Endothelial cell of umbilical vein (primary cell): ENCODE measurements around the gene PRDM16. TPM values are rescaled to one million over a fixed set of nuclear protein-coding genes. Genes with fewer than 3 reads are reported as not detected.

ENCODE experiments used
- BruUV-seq: library from RNA; stranded (reverse); fragments of 400-500 nt; replicated peaks from 2 replicates; lab custom pipeline; 2021; lab: Mats Ljungman, UMichigan
- CTCF ChIA-PET: fragments of 300-600, 350-600 bp; sonication (Branson Sonifier 250); formaldehyde crosslinking; loops from one replicate; lab custom pipeline; 2021; ENCODE audit warnings: antibody characterized with exemption, inconsistent platforms; lab: Charles Lee
- POLR2A ChIA-PET: fragments of 300-600, 350-600 bp; sonication (Branson Sonifier 250); formaldehyde crosslinking; loops from one replicate; lab custom pipeline; 2021; ENCODE audit warnings: antibody characterized with exemption, inconsistent platforms; lab: Charles Lee
- DNase-seq: peaks from one replicate; pipeline ENCODE4 v3.0.0-alpha.2; 2011; ENCODE audit warnings: low read depth, low spot score
- FAIRE-seq: peaks from 2 replicates; lab custom pipeline; 2011; peaks lifted over from hg19 to GRCh38; lab: Jason Lieb, UNC
- H2AFZ ChIP-seq: 2 replicates; pipeline ENCODE4 v1.6.0; 2012; ENCODE audit warnings: low read depth, low read length, control low read depth, inconsistent platforms
- H3K27ac ChIP-seq: 2 replicates; pipeline ENCODE4 v1.5.1; 2011; ENCODE audit warnings: low read depth, mild to moderate bottlenecking, control low read depth, low read length, moderate library complexity; ENCODE audit not compliant: insufficient read depth
- H3K27me3 ChIP-seq, 2 experiments: 2 replicates each; pipeline versions ENCODE4 v1.6.0 to v1.6.1; 2011; ENCODE audit warnings: low read length in 2 of 2, mixed read lengths in 1 of 2; ENCODE audit not compliant: control insufficient read depth in 2 of 2, insufficient read depth in 2 of 2
- H3K36me3 ChIP-seq, 2 experiments: 2 replicates in 1 of 2; 3 replicates in 1 of 2; pipeline ENCODE4 v1.5.1; 2011; ENCODE audit warnings: low read length in 2 of 2, mild to moderate bottlenecking in 1 of 2, moderate library complexity in 1 of 2; ENCODE audit not compliant: control insufficient read depth in 2 of 2, insufficient read depth in 2 of 2; ENCODE audit errors: extremely low read depth in 1 of 2
- H3K4me1 ChIP-seq: 3 replicates; pipeline ENCODE4 v1.5.1; 2011; ENCODE audit warnings: mild to moderate bottlenecking, low read length; ENCODE audit not compliant: control insufficient read depth, insufficient read depth; ENCODE audit errors: extremely low read depth
- H3K4me2 ChIP-seq: 2 replicates; pipeline ENCODE4 v1.6.1; 2011; ENCODE audit warnings: low read length, control low read depth, mixed read lengths; ENCODE audit not compliant: insufficient read depth
- H3K4me3 ChIP-seq, 3 experiments: fragments of 200-600 bp in 1 of 3; sonication (generic), shearing (Covaris generic) in 1 of 3; replicated peaks in 1 of 3; 2 replicates each; pipeline ENCODE4 v1.5.1; 2011 to 2016; ENCODE audit warnings: control low read depth in 3 of 3, low read length in 3 of 3, mild to moderate bottlenecking in 2 of 3, inconsistent platforms in 1 of 3, low read depth in 1 of 3, moderate library complexity in 1 of 3; ENCODE audit not compliant: insufficient read depth in 1 of 3
- H3K79me2 ChIP-seq: 2 replicates; pipeline ENCODE4 v1.6.0; 2012; ENCODE audit warnings: low read length, inconsistent platforms; ENCODE audit not compliant: control insufficient read depth, insufficient read depth
- H3K9ac ChIP-seq: replicated peaks from 2 replicates; pipeline ENCODE3; 2011; ENCODE audit warnings: low read length, control low read depth; ENCODE audit not compliant: insufficient read depth; ENCODE audit errors: extremely low read depth
- H3K9me1 ChIP-seq: replicated peaks from 3 replicates; pipeline ENCODE4 v1.6.0; 2011; ENCODE audit warnings: mild to moderate bottlenecking, low read length; ENCODE audit not compliant: control insufficient read depth, insufficient read depth; ENCODE audit errors: extremely low read depth
- H3K9me3 ChIP-seq: replicated peaks from 2 replicates; pipeline ENCODE4 v1.5.1; 2012; ENCODE audit warnings: low read length, inconsistent platforms; ENCODE audit not compliant: control insufficient read depth, insufficient read depth
- H4K20me1 ChIP-seq: replicated peaks from 2 replicates; pipeline ENCODE3; 2011; ENCODE audit warnings: mild to moderate bottlenecking, low read length; ENCODE audit not compliant: control insufficient read depth, insufficient read depth; ENCODE audit errors: extremely low read depth
- CTCF ChIP-seq, 2 donors: IDR thresholded peaks; 1 replicate in 1 of 2; 2 replicates in 1 of 2; pipeline ENCODE4 v1.5.1; 2011; ENCODE audit warnings: low read length in 2 of 2, mild to moderate bottlenecking in 2 of 2, moderate library complexity in 2 of 2, control low read depth in 1 of 2, inconsistent platforms in 1 of 2, low read depth in 1 of 2; ENCODE audit not compliant: insufficient read depth in 1 of 2; ENCODE audit errors: extremely low read depth in 1 of 2
- EZH2 ChIP-seq: IDR thresholded peaks from 2 replicates; pipeline ENCODE4 v1.6.1; 2012; ENCODE audit warnings: borderline replicate concordance, low read depth, mild to moderate bottlenecking, moderate library complexity, low read length, inconsistent platforms; ENCODE audit not compliant: severe bottlenecking
- FOS ChIP-seq: IDR thresholded peaks from 2 replicates; pipeline ENCODE4 v1.6.1; 2011; ENCODE audit warnings: mild to moderate bottlenecking, low read length, moderate library complexity, borderline replicate concordance; ENCODE audit not compliant: insufficient read depth
- GATA2 ChIP-seq: IDR thresholded peaks from 2 replicates; pipeline ENCODE4 v1.7.0; 2011; ENCODE audit warnings: low read depth, mild to moderate bottlenecking, moderate library complexity, mixed read lengths, low read length; ENCODE audit not compliant: insufficient read length, insufficient read depth
- JUN ChIP-seq: IDR thresholded peaks from 2 replicates; pipeline ENCODE4 v1.6.1; 2011; ENCODE audit warnings: borderline replicate concordance, low read depth; ENCODE audit not compliant: insufficient read length, insufficient read depth
- MAX ChIP-seq: IDR thresholded peaks from 2 replicates; pipeline ENCODE4 v1.6.1; 2011; ENCODE audit not compliant: insufficient read depth, insufficient read length
- MYC ChIP-seq: IDR thresholded peaks from one replicate; pipeline ENCODE4 v1.6.1; 2011; ENCODE audit warnings: mild to moderate bottlenecking, low read depth, low read length
- POLR2AphosphoS5 ChIP-seq: IDR thresholded peaks from 2 replicates; pipeline ENCODE4 v1.6.1; 2012; ENCODE audit warnings: low read depth, mild to moderate bottlenecking, control low read depth, low read length, moderate library complexity; ENCODE audit not compliant: insufficient read depth
- dilution Hi-C: fragments of 300-500 bp; cut with MboI; formaldehyde crosslinking; loops from one replicate; pipeline ENCODE4 v1.15.0; 2019; ENCODE audit warnings: low sequenced_read_pairs; ENCODE audit not compliant: extremely low pct_ligation_motif_present
- intact Hi-C: fragments of 100-400 bp; cut with micrococcal nuclease; formaldehyde crosslinking; loops from one replicate; pipeline ENCODE4 v1.10.0; 2022
- polyA plus RNA-seq, 4 experiments: library from polyadenylated mRNA; depleted of rRNA in 3 of 4; stranded (reverse) in 3 of 4; unstranded in 1 of 4; fragments of >200 nt; gene quantifications; 2 replicates each; pipeline versions ENCODE4 v1.2.1 to v1.2.3, GENCODE V29; 2011 to 2012; ENCODE audit warnings: missing spikeins in 1 of 4
- total RNA-seq: library from RNA; stranded (reverse); gene quantifications from 2 replicates; pipeline ENCODE4 v1.2.3, GENCODE V29; 2021

The PRDM16 gene
- total and polyA plus RNA-seq, 2 donors (not counting 3 experiments of a cell fraction or from before 2014, with no cell fraction given) = not detected

GRCh38 chr1:3420218-3420951 lies 351.4 kb downstream of the PRDM16 start:
- Histone ChIP-seq H3K36me3 (no peaks in the 10 kb centered on the region), H3K9me1 (no peaks in the 10 kb centered on the region), H3K9ac (no peak overlapping the region), H3K27ac (no peak overlapping the region), H3K27me3 (no peaks in the 10 kb centered on the region), H3K4me3 (no peak overlapping the region), H3K79me2 (no peaks in the 10 kb centered on the region), H3K9me3 (no peaks in the 10 kb centered on the region), H3K4me1 (no peaks in the 10 kb centered on the region), H4K20me1 (no peaks in the 10 kb centered on the region), H2AFZ (no peak overlapping the region), H3K4me2 (no peak overlapping the region)
- FAIRE-seq (no peak), DNase-seq (no peak)
- TF ChIP-seq FOS (no peak), MYC (no peak), JUN (no peak), MAX (no peak), POLR2AphosphoS5 (no peak), CTCF (IDR thresholded peaks at IDR 0.05; ENCODE audit: extremely low read depth in 1 of 2, insufficient read depth in 1 of 2, low read depth in 1 of 2, low read length in 2 of 2) (no peak), GATA2 (no peak), EZH2 (no peak)
- POLR2A ChIA-PET = no interaction called here
- intact Hi-C loops = loop anchor here (10.0 kb wide), 1 partner anchor 1226 kb away; the partner anchor contains the start of gene FAAP20
- BruUV-seq = no TSS peak
- dilution Hi-C loops = no loop called here
- CTCF ChIA-PET = no interaction called here
